Sigmoid colon (tissue), 7 donors: ENCODE results near the gene NCCRP1. TPM values are rescaled to one million over a fixed set of nuclear protein-coding genes. Genes with fewer than 3 reads are reported as not detected.

Source experiments
- DNase-seq: peaks from one replicate; pipeline ENCODE4 v3.0.0-alpha.2; 2019
- H3K27ac ChIP-seq, 4 donors: fragments of 200-600 bp; sonication (generic); one replicate each; pipeline ENCODE4 v1.5.1; 2016 to 2019; ENCODE audit warnings: mild to moderate bottlenecking in 1 of 4
- H3K27me3 ChIP-seq, 3 donors: fragments of 200-600 bp; sonication (generic); one replicate each; pipeline ENCODE4 v1.5.1; 2019; ENCODE audit warnings: mild to moderate bottlenecking in 1 of 3
- H3K36me3 ChIP-seq, 4 donors: fragments of 200-600 bp; sonication (generic); one replicate each; pipeline ENCODE4 v1.5.1; 2016 to 2019
- H3K4me1 ChIP-seq, 4 donors: fragments of 200-600 bp; sonication (generic); one replicate each; pipeline ENCODE4 v1.5.1; 2017 to 2019
- H3K4me3 ChIP-seq, 4 donors: fragments of 200-600 bp; sonication (generic); one replicate each; pipeline ENCODE4 v1.5.1; 2017 to 2019; ENCODE audit warnings: mild to moderate bottlenecking in 2 of 4, moderate library complexity in 1 of 4
- H3K9me3 ChIP-seq, 4 donors: fragments of 200-600 bp in 3 of 4; sonication (generic) in 3 of 4; one replicate each; pipeline versions ENCODE4 v1.5.1 to v1.6.1; 2013 to 2019
- EP300 ChIP-seq, 4 donors: sonication (generic); formaldehyde crosslinking; IDR thresholded peaks; one replicate each; pipeline ENCODE4 v1.6.1; 2017; ENCODE audit warnings: antibody characterized with exemption in 4 of 4
- POLR2A ChIP-seq, 2 donors: fragments of 450-650 bp; IDR thresholded peaks; one replicate each; pipeline ENCODE4 v1.6.1; 2016; ENCODE audit warnings: antibody characterized with exemption in 2 of 2, mild to moderate bottlenecking in 2 of 2, moderate library complexity in 2 of 2
- POLR2AphosphoS5 ChIP-seq, 4 donors: sonication (generic); formaldehyde crosslinking; IDR thresholded peaks; one replicate each; pipeline ENCODE4 v1.6.1; 2017; ENCODE audit warnings: antibody characterized with exemption in 4 of 4
- WGBS, 2 donors: extraction: QIAGEN DNeasy Blood & Tissue Kit; methylation state at CpG; one replicate each; pipeline ENCODE4 v1.1.7; 2013; 5-methylcytosine and 5-hydroxymethylcytosine counted together
- intact Hi-C: fragments of 100-400 bp; cut with DNase I; formaldehyde crosslinking; loops from one replicate; pipeline ENCODE4 v1.15.1; 2023
- polyA plus RNA-seq, 3 donors: library from polyadenylated mRNA; stranded (reverse); fragments of 200-250 nt; gene quantifications; one replicate each; pipeline ENCODE4 v1.2.3, GENCODE V29; 2013
- total RNA-seq, 4 donors: library from RNA; depleted of rRNA; stranded (reverse); fragments of >200 nt; gene quantifications; one replicate each; pipeline ENCODE4 v1.1.0, GENCODE V29; 2016
- TF ChIP-seq, protein P1 (sequence below), 4 experiments: fragments of 450-650 bp in 3 of 4; fragments of 200-600 bp in 1 of 4; IDR thresholded peaks; one replicate each; pipeline ENCODE4 v1.5.1; 2016 to 2019; ENCODE audit warnings: antibody characterized with exemption in 4 of 4, mild to moderate bottlenecking in 3 of 4, moderate library complexity in 2 of 4
- donor health status: healthy with polysubstance abuse.
- donor health status: Bipolar disorder and iron deficiency.
- donor health status: healthy.

NCCRP1 gene
- total and polyA plus RNA-seq, 7 donors, result 0.41 to 0.60 (median 0.52) TPM; not detected in 4

DNA sequence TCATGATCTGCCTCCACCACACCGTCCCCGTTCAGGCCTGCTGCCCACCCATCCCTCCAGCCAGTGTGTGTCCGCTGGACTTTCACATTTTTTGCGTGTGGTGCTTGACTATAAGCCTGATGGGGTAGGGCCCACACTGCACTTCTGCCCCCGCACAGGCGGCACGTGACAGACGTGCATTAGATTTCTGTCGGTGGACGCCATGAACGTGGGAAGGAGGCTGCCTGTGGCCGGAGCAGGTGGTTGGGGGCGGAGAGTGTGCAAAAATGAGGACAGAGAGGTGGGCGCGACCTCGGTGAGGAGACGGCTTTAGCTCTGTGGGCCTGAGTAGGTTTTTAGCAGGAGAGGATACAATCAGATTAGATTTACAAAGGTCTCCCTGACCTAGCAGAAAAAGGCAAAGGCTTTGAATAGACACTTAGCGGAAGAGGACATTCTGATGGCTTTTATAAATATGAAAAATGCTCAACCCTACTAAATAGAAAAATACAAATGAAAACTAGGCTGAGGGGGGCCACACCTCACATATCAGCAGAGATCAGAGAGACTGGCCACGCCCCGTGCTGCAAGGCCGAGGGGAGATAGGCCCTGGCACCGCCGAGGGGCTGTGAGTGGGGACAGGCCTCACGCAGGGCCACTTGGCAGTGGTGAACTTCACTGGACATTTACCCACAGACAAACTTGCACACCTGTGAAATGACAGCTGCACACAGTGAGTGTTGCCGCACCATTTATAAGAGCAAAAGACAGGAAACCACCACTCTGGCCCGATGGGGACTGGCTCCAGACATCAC, 45.8 kb upstream of the NCCRP1 start:
- Histone ChIP-seq H3K4me1 (peaks cover 0 to 26% (median 19%) of the 10 kb centered on the region in 4 donors), H3K36me3 (no peaks in the 10 kb centered on the region), H3K4me3 (no peak overlapping the region), H3K9me3 (no peaks in the 10 kb centered on the region), H3K27ac (no peak overlapping the region), H3K27me3 (no peaks in the 10 kb centered on the region)
- TF ChIP-seq EP300 (IDR thresholded peaks at IDR 0.05) (no peak), POLR2A (IDR thresholded peaks at IDR 0.05) (no peak), POLR2AphosphoS5 (IDR thresholded peaks at IDR 0.05) (no peak)
- TF ChIP-seq, protein P1, sequence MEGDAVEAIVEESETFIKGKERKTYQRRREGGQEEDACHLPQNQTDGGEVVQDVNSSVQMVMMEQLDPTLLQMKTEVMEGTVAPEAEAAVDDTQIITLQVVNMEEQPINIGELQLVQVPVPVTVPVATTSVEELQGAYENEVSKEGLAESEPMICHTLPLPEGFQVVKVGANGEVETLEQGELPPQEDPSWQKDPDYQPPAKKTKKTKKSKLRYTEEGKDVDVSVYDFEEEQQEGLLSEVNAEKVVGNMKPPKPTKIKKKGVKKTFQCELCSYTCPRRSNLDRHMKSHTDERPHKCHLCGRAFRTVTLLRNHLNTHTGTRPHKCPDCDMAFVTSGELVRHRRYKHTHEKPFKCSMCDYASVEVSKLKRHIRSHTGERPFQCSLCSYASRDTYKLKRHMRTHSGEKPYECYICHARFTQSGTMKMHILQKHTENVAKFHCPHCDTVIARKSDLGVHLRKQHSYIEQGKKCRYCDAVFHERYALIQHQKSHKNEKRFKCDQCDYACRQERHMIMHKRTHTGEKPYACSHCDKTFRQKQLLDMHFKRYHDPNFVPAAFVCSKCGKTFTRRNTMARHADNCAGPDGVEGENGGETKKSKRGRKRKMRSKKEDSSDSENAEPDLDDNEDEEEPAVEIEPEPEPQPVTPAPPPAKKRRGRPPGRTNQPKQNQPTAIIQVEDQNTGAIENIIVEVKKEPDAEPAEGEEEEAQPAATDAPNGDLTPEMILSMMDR (IDR thresholded peaks at IDR 0.05), result no peak
- DNase-seq, result no peak
- intact Hi-C loops, result no loop called here
- 82 to 87% methylated on average over 26 of the region's 26 CpGs for WGBS, 2 donors

GRCh38 chr19:39152066-39152465, 44.7 kb upstream of the NCCRP1 start:
- Histone ChIP-seq H3K4me3 (no peak overlapping the region), H3K4me1 (peaks cover 0 to 27% (median 25%) of the 10 kb centered on the region in 4 donors), H3K9me3 (no peaks in the 10 kb centered on the region), H3K27me3 (no peaks in the 10 kb centered on the region), H3K36me3 (no peaks in the 10 kb centered on the region), H3K27ac (no peak overlapping the region)
- TF ChIP-seq, protein P1 (IDR thresholded peaks at IDR 0.05), result no peak
- TF ChIP-seq POLR2AphosphoS5 (IDR thresholded peaks at IDR 0.05), result no peak
- TF ChIP-seq EP300 (IDR thresholded peaks at IDR 0.05), result no peak
- no peak for TF ChIP-seq POLR2A (IDR thresholded peaks at IDR 0.05)
- DNase-seq, result no peak
- 90 to 95% methylated on average over 10 of the region's 10 CpGs for WGBS, 2 donors
- intact Hi-C loops, result no loop called here

- TF ChIP-seq POLR2A (IDR thresholded peaks at IDR 0.05), result no peak
- no peak for TF ChIP-seq POLR2AphosphoS5 (IDR thresholded peaks at IDR 0.05)
- TF ChIP-seq, protein P1 (IDR thresholded peaks at IDR 0.05), result no peak
- TF ChIP-seq EP300 (IDR thresholded peaks at IDR 0.05), result no peak
- Histone ChIP-seq H3K9me3 (no peaks in the 10 kb centered on the region), H3K36me3 (peaks cover 0 to 5% (median 0%) of the 10 kb centered on the region in 4 donors), H3K27me3 (no peaks in the 10 kb centered on the region), H3K27ac (no peak overlapping the region), H3K4me1 (peaks cover 0 to 44% (median 41%) of the 10 kb centered on the region in 4 donors), H3K4me3 (no peak overlapping the region)
- WGBS, 2 donors, result 57 to 85% methylated on average over 13 of the region's 13 CpGs
- no peak for DNase-seq
- intact Hi-C loops, result no loop called here
Measured at GRCh38 chr19:39154100-39154628, 42.6 kb upstream of the NCCRP1 start.

GRCh38 chr19:39154629-39155100, 42.1 kb upstream of the NCCRP1 start:
- no peak overlapping the region for H3K4me3 ChIP-seq
- no peaks in the 10 kb centered on the region for H3K9me3 ChIP-seq
- 15 to 63% methylated on average over 11 of the region's 11 CpGs for WGBS, 2 donors
- intact Hi-C loops, result no loop called here
- no peak for DNase-seq
- TF ChIP-seq, protein P1 (IDR thresholded peaks at IDR 0.05), result no peak
- TF ChIP-seq POLR2AphosphoS5 (IDR thresholded peaks at IDR 0.05), result no peak
- TF ChIP-seq POLR2A (IDR thresholded peaks at IDR 0.05), result no peak
- no peak for TF ChIP-seq EP300 (IDR thresholded peaks at IDR 0.05)
- H3K36me3 ChIP-seq, result peaks cover 0 to 5% (median 0%) of the 10 kb centered on the region in 4 donors
- H3K4me1 ChIP-seq, result peaks cover 0 to 45% (median 43%) of the 10 kb centered on the region in 4 donors
- no peak overlapping the region for H3K27ac ChIP-seq
- H3K27me3 ChIP-seq, result no peaks in the 10 kb centered on the region
